Ureter (tissue), 1 donor: ENCODE results near the gene LRRN4. TPM values are rescaled to one million over a fixed set of nuclear protein-coding genes. Genes with fewer than 3 reads are reported as not detected.
"Not testable (repeated sequence)": the region's sequence is repeated elsewhere in the genome, so short reads cannot be mapped to it uniquely, and the experiment has no call there.

ENCODE experiments used
- DNase-seq: peaks from one replicate; pipeline ENCODE4 v3.0.0-alpha.2; 2020; ENCODE audit warnings: low spot score
- total RNA-seq: library from RNA; stranded (reverse); gene quantifications from one replicate; pipeline ENCODE4 v1.2.4, GENCODE V29; 2023
- donor health status: DM: yes; HTN: yes; CAD: no.

LRRN4 gene
- total RNA-seq, 1 donor from 2014 or later = not detected

DNA sequence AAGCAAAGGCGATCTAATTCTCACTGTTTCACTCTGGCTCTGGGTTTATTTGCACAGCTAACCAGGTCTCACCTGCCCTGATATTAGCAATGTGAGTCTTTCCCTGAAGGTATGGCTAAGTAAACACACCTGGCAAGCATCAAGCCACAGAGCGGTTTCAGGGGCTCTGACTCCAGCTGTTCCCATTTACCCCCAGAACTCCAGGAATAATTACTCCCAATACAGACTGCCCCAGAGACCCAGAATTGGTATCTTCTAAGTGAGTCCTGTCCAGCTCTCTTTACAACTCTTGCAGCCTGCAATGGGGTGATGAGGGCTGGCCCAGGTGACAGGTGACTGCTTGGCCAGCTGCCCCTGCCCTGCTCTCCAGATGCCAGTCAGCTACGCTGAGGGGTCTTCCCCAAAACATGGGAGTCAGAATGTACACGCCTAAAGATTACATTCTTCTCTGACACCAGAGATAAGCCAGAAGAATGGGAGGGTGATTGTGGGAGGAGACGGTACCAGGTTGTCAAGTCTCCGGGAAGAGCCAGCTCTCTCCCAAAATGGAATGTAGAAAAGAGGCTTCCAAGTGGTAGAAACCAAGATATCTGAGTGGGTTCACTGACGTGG lies 4.9 kb upstream of the LRRN4 start:
- DNase-seq = no peak

DNA sequence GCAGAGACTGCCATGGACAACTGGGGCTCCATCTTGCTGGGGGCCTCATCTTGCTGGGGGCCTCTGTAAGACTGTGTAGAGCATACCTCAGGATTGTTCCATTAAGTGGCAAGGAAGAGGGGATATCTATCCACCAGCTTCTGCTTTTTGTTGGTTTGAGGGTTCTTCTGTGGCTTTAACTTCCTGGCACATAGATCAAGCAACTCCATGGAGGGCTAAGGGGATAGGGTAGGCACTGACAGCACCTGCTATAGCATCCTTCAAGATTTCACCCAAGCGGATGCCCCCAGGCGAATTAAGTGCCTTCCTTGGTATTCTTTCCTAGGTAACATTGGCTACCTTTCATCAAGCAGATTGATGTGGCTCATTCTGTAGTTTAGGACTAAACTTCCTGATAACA lies 3.8 kb upstream of the LRRN4 start:
- DNase-seq = no peak

DNA sequence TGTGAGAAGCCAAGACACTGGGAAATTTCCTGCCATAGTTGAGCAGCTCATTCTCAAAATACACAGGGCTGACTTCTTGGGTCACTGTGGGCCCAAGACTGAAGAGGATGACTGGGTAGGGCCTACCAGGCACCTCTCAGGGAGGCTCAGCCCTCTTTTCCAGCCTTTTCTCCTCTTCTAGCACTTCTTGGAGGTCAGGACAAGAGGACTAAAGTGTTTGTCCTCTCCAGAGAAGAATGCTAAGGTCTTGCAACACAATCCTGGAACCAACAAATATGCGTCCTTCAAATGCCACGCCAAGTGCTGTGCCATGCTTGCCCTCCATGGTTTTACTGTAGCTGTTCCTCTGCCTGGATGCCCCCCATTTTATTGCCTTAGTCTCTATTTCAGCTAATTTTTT lies 3.3 kb upstream of the LRRN4 start:
- DNase-seq = no peak

DNA sequence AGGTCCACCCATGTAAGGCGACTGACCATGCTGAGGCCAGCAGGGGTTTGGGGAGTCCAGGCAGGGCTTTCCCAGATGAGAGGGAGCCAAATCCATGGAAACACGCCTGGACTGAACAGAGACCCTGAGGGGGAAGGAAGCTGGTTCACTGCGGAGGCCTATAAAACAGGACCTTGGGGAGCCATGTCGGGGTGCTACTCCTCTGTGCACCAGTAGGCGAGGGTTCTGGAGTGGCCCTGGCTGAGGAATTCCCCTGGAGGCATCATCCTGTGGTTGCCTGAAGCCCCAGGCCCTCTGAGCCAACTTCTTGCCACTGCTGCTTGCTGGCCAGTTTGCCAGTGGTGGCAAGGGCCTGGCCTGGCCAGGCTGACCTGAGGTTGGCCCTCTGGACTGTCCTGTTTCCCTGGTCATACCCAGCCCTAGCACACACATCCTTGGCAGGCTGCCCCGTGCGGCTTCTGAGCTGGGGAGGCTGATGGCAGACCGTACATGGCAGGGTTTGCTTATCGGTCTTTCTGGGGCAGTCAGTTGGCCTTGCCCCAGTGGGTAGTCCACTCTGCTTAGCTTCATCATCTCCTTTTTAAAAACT lies 2.2 kb upstream of the LRRN4 start:
- DNase-seq = no peak

DNA sequence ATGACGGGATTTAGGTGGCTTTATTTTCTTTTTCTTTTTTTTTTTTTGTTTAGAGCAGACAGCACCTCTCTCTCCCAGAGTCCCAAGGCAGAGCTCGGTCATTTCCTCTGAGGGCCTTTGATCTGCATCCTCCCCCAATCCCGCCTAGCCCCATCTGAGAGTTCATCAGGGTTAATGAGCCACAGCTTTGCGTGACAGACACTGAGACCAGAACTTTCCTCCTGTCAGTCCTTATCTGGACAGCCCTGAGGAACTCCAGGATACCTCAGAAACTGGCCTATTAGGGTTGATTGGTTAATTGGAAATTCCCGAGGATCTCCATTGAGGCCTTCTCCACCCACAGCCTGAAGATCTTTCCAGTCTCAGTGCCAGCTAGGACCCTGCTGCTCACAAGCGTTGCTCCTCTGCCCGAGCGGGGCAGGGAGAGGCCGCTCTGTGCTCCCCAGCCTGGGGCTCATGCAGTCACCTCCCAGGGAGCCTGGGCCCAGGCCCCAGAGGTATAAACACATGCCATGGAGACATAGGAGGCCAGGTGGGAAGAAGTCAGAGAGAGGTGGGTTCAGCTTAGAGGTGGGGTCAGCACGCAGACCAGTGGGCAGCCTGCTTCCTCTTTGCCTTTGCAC lies 1.4 kb upstream of the LRRN4 start:
- DNase-seq = no peak

DNA sequence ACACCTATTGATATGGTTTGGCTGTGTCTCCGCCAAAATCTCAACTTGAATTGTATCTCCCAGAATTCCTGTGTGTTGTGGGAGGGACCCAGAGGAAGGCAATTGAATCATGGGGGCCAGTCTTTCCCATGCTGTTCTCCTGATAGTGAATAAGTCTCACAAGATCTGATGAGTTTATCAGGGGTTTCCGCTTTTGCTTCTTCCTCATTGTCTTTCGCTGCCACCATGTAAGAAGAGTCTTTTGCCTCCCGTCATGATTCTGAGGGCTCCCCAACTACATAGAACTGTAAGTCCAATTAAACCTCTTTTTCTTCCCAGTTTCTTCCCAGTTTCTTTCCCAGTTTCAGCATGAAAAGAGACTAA lies 810 bp upstream of the LRRN4 start:
- DNase-seq = not testable (repeated sequence)

DNA sequence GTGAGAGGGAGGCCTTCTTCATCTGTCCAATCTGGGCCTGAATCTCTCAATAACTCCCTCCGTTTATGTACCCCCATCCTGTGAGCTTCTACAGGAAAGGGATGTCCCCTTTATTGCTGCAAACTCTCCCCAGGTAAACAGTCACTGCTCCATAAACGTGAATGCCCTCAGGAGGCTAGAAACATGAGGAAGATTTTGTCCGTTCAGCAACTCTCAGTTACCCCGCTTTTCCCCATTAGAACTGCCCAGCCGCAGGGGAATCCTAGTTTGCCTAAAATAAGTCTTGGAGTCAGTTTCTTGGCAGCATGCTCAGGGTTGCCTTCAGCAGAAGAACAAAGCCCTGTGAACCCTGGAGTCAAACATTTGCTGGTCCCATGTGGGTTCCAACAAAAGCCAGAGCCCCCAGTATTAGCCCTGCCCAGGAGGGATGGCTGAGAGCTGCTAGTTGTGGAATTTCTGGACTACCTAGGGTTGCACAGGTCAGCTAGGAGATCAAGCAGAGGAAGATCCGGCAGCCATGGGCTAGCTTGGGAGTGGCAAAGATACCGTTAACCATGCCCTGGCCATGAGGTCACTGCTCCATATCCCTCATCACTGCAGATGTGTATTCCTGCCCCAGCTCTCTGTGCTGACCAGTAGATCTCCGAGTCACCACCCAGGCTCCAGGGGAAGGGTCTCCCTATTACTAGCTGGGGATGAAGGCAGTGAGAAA lies 640 bp downstream of the LRRN4 start:
- DNase-seq = no peak

DNA sequence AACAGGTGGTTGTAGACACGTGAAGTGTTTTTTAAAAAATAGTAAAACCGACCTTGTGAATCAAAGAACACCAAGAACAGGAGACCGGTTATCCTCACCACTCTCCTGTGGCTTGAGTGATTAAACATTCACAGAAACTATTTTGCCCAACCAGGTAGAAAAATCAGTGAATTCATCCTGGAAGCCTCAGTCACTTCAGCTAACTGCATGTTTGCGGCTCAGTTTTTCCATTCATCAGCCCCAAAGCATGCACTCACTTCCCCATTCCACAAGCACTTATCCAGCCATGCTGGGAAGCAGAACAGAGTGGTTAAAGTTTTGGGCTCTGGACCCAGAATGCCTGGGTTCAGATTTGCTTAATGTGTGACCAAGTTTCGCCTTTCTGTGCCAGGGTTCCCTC lies 2.4 kb downstream of the LRRN4 start:
- DNase-seq = no peak

DNA sequence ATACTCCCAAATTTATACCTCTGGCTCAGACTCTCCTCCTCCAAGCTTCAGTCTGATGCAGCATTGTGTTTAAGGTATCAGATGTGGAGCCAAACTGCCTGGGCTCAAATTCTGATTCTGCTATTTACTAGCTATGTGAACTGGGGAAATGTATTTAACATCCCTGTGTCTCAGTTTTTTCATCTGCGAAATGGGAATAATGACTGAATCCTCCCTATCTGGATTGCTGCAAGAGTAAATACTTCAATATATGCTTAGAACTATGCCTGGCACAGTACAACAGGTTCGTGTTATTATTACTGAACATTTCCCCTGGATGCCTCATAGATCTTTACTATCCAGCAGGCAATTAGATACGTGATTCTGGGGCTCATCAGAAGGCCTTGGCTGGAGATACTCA lies 5.5 kb downstream of the LRRN4 start:
- DNase-seq = no peak

DNA sequence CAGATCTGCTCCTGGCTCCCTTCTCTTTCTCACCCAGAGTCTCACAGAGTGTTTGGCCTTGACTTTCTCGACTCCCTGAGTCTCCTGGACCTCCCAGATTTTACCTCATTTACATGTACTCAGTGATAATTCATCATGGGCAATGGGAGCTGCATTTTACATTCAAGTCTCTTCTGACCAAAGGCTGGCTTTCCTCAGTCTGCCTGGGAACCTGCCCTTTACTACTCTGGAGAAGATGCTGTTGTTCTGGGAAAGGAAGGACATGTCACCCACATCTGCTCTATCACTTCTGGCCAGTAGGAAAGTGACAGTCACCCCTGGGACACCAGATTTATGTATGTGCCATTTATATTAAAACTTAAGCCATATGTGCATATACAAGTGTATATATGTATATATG lies 7.4 kb downstream of the LRRN4 start:
- no peak for DNase-seq

DNA sequence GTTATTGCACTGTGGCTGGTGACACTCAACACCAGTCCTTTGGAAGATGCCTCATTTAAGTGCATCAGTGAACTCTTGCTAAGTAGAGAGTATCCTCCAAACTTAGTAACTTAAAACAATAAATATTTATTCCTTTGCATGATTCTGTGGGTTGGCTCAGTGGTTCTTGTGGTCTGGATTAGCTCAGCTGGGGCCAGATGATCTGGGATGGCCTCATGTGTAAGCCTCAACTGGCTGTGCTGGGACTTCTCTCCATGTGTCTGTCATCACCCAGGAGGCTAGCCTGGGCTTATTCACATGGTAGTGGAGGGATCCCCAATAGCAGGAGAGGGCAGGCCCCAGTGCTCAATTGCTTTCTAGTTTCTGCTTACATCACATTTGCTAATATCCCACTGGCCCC lies 8.3 kb downstream of the LRRN4 start:
- DNase-seq = no peak

DNA sequence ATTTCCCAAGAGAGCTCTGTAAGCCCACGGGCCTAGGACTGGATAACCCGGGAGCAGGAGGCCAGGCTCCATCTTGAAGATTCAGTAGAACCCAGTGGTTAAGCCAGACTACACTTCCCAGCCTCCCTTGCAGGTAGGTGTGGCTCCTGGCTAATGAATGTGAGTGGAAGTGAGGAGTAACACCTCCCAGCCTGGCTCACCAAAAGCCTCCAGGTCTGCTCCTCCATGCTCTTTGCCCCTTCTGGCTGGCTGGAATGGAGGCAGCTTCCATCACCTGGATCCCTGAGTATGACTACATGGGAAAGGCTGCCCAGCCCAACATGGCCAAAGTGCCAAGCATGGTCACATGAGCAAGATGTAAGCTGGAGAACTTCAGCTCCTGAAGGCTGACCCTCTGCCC lies 9.7 kb downstream of the LRRN4 start:
- DNase-seq = no peak

DNA sequence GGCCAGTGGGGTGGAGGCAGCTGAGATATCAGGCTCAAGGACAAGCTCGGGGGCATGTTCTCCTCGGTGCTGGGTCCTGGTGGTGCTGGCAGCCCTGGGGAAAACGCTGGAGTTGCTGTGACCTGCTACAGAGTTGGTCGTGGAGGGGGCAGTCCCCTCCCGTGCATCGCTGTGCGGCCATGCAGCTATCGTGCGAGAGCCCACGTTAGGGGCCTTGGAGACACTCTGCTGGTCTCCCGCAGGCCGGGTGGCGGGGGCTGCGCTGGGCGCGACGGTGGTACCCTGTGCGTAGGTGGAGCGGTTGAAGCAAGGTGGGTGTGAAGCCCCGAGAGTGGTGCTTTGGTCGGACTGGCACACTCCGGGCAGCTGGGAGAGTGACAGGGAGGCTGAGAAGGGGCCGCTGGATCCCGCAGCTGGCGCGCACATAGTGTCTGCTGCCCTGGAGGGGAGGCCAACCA lies 12.0 kb downstream of the LRRN4 start:
- DNase-seq = no peak

DNA sequence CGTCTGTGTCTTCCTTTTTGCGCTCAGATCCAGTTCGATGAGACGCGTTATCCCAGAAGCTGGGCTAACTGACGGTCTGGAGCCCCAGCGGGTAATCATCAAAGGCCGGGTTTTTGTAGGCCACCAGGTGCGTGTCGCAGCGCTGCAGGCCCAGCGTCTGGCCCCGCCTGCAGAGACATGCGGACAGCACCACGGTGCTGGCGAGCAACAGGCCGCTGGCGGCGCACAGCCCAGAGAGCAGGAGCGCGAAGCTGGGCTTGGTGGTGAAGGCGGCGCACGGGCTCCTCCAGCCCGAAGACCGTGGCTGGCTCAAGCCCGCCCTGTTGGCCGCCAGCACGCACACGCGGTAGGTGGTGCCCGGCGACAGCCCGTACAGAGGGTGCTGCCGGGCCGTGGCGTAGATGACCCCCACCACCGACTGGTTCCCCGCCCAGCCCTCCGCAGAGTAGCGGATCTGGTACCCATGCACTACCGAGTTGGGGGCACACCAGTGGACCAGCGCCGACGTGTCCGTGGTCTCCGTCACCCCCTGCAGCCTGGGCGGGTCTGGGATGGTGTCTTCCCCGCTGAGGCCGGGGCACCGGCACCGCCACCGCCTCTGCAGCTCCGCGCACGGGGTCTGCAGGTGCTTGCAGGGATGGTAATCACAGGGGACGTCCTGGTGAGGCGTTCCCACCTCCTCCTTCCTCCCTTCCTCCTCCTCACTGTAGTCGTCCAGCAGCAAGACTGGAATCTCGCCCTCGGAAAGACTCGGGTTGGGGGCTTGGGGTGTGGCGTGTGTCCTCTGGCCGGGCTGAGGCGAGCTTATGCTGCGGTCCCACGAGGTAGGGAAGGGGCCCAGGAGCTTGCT lies 12.7 kb downstream of the LRRN4 start:
- DNase-seq = no peak

DNA sequence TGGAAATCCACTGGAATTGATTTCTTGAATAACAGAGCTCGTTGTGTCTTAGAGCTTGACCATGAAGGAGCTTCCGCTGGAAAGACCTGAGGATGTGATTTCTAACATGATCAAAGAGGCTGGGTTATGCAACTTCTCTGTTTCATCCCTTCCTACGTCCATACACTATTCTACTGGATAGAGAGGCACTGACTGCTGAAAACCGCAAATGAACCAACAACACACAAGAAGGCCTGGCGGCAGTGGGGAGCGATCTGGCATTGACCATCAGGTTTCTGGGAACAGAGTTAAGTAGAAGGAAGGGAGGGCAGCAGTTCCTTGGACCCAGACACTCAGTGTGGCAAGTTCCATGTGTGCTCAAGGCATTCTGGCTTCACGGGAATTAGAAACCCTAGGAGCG lies 13.3 kb downstream of the LRRN4 start:
- no peak for DNase-seq

DNA sequence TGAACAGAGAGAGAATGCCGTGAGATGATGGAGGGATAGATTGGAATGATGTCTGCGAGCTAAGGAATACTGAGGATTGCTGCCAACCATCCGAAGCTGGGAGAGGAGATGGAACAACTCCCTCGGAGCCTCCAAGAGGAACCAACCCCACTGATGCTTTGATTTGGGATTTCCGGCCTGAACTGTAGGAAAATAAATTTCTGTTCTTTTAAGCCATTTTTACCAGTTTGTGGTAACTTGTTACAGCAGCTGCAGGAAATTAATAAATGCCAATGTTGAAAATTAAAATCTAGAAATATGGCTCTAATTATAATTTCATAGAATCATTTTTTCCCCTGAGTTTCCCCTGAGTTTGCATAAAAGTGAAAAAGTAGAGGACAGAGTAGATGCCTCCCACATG lies 14.1 kb downstream of the LRRN4 start:
- DNase-seq = no peak

DNA sequence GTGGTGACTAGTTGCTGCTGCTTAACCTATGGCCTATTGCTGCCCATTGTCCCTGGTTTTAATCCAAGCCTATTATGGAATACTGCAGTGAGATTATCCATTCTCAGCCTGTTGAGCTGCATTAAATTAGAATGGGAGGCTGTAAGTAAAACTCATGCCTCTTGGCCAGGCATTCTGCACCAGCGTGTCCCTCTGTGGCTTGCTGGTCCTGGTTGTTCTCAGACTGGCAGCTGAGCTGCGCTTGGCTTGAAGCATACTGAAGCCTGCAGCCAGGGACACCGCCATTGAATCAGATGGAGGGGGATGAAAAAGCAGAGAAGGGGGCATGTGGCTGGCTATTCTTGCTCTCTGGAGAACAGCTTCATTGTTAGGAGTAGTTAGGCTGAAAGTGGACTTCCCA lies 15.6 kb downstream of the LRRN4 start:
- DNase-seq = no peak

DNA sequence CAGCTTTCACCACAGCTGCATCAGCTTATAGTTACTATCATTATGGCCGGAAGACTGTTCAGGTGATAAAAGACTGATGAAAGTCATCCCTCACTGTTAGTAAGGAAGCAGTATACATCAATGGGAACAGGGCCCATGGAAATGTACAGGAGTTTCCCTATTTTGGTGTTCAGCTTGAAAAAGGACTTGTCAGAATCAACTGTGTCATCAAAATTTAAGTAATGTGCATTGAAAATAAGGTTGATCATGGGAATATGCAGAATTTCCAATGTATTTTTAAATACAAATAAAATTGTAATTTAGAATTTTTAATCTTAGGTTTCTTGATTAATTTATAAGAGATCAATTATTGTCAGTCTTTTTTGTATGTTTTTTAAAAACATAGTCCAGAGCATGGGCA lies 16.8 kb downstream of the LRRN4 start:
- no peak for DNase-seq

DNA sequence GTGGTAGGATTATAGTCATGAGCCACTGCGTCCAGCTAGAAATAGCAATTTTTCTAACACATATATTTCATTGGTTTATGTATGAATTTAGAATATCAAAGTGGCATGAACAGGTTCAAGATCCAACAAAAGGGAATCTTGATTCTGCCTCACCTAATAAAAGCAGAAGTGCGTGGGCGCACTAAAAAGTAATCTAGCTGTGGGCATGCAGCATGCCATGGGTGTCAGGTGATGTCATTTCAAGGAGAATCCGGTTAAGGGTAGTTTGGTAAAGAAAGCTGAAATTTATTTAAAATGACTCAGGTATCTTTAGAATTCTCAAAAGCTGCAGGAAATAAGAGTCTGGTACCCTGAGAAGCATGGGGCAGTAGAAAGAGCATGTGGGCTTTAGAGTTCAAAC lies 17.6 kb downstream of the LRRN4 start:
- DNase-seq = no peak

DNA sequence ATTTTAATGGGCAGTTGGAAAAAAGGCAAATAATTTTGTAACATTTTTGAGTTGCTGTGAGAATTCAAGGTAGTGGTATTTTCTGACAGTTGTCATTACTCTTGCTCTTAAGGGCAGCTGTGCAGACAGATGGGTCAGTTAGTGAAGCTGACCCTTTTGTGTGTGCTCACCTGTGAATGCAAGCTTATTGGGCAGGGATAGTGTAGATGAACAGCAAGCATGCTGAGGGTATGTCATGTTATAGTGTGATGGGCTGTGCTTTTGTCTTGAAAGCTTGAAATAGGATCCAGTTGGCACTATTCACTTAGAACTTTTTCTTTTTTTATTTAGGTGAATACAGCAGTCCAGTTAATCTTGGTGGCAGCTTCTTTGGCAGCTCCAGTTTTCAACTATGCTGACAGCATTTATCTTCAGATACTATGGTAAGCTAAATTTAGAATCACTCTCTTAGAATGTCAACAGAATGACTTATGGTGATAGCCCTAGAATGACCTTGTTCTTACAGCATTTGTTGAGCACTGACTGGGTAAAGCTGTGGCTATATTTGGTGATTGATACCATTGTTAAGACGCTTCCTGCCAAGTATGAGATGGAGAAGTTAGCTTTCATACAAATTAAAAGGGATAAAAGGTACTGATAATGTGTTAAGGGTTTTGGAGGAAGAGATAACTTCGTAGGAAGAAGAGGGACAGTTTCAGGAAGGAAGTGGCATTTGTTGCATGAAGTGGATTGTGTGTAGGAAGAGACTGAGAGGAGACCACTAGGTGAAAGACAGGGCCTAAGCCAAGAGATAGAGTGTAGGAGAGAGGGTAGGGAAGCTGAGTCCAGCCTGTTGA lies 19.5 kb downstream of the LRRN4 start:
- DNase-seq = no peak

DNA sequence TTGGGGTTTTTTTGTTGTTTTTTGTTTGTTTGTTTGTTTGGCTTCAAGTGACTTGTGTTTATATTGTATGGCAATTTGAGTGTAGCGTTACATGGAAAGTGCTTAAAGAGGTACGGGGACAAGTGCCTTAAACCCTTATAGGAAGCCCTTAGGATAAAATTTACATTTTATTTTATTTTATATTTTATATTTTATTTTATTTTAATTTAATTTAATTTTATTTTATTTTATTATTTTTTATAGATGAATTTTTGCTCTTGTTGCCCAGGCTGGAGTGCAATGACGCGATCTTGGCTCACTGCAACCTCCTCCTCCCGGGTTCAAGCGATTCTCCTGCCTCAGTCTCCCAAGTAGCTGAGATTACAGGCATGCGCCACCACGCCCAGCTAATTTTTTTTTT lies 21.0 kb downstream of the LRRN4 start:
- DNase-seq = not testable (repeated sequence)
